Measurements from ENCODE around the gene CFAP126. TPM values are rescaled to one million over a fixed set of nuclear protein-coding genes. Genes with fewer than 3 reads are reported as not detected.
A peak's percentile ranks its signal among the peaks of the same experiment; 100 is the strongest.
"Not testable (repeated sequence)": the region's sequence is repeated elsewhere in the genome, so short reads cannot be mapped to it uniquely, and the experiment has no call there.

The CFAP126 gene
- 10 to 100 TPM; 13.6 to 17.6 (median 15.8) TPM for polyA plus RNA-seq (ENCODE audit: insufficient read length in 3 of 3)

GRCh38 chr1:161367684-161368400, at the start of gene CFAP126:
CFAP126 (minus strand) TSS chr1:161367876; CDS start chr1:161367868, 8 bp downstream.
- DNase-seq (ENCODE audit: low read depth in 3 of 3, low spot score in 2 of 3) = peak in 1 of 3 donors; percentile 44

DNA sequence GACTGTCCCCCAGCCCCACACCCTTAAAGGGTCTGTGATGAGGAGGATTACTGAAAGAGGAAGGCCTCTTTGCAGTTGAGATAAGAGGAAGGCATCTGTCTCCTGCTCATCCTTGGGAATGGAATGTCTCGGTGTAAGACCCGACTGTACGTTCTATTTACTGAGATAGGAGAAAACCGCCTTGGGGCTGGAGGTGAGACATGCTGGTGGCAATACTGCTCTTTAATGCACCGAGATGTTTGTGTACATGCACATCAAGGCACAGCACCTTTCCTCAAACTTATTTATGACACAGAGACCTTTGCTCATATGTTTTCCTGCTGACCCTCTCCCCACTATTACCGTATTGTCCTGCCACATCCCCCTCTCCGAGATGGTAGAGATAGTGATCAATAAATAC, 45.4 kb upstream of the CFAP126 start:
- not testable (repeated sequence) for DNase-seq (ENCODE audit: low read depth in 3 of 3, low spot score in 2 of 3)

- DNase-seq (ENCODE audit: low read depth in 3 of 3, low spot score in 2 of 3) = not testable (repeated sequence)
Measured at GRCh38 chr1:161410636-161410970, 42.9 kb upstream of the CFAP126 start.

DNA sequence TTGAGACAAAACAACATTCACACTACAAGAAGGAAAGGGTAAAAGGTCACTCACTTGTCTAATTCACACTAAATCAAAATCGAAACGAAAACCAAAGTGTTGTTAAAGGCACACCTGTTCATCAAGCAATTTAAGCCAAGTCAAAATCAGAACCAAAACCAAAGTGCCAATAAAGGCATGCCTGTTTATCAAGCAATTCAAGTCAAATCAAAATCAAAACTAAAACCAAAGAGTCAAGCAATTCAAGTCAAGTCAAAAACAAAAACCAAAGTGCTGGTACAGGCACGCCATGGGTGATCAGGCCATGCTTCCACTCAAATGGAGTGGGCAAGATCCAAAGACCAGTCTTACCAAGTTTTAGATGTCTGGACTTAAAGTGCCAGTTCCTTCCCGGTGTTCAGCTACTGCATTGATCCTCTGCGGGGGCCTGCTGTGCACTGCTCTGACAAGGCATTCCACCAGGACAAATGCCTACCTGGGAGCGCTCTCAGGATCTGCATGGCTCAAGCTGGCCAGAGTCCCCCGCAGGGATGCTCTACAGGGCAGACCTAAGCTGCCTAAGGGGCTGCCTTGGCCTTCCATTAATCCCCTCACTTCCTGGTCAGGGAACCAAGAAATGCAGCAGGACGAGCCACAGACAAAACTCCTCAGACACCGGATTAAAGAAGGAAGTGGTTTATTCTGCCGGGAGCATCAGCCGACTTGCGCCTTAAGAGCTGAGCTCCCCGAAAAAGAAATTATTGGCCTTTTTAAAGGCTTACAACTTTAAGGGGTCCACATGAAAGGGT, 42.4 kb upstream of the CFAP126 start:
- DNase-seq (ENCODE audit: low read depth in 3 of 3, low spot score in 2 of 3) = not testable (repeated sequence)

- no peak for DNase-seq (ENCODE audit: low read depth in 3 of 3, low spot score in 2 of 3)
Measured at GRCh38 chr1:161408429-161409052, 40.9 kb upstream of the CFAP126 start.

DNA sequence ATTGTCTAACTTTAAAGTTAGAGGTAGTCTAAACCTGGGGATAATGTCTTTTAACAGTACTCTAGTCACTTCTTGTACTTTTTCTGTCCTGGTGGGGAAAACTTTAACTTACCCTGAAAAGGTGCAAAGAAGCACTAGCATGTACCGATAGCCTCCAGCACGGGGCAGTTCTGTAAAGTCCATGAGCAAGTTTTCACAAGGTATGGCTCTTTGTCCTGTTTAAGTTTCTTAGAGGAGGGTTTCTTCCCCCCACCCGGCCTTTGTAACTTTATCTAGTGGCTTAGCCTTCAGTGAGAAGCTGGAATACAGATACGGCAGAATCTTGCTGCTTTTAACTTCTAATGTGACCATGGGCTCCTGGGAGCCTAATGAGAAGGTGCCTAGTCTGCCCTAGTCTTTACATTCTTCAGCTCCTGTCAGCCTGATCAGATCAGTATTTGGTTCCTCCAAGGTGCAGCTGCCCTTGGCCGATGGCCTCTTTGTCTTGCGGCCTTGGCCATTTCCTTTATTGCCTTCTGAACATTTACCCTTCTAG, 39.8 kb upstream of the CFAP126 start:
- DNase-seq (ENCODE audit: low read depth in 3 of 3, low spot score in 2 of 3) = no peak

GRCh38 chr1:161406551-161406950, 38.9 kb upstream of the CFAP126 start:
- not testable (repeated sequence) for DNase-seq (ENCODE audit: low read depth in 3 of 3, low spot score in 2 of 3)

- no peak for DNase-seq (ENCODE audit: low read depth in 3 of 3, low spot score in 2 of 3)
Measured at GRCh38 chr1:161404051-161404597, 36.4 kb upstream of the CFAP126 start.

- no peak for DNase-seq (ENCODE audit: low read depth in 3 of 3, low spot score in 2 of 3)
Measured at GRCh38 chr1:161402446-161402845, 34.8 kb upstream of the CFAP126 start.

- peak; percentile 81 to 86 (median 86) for DNase-seq (ENCODE audit: low read depth in 3 of 3, low spot score in 2 of 3)
Measured at GRCh38 chr1:161399257-161399998, 31.8 kb upstream of the CFAP126 start.

DNA sequence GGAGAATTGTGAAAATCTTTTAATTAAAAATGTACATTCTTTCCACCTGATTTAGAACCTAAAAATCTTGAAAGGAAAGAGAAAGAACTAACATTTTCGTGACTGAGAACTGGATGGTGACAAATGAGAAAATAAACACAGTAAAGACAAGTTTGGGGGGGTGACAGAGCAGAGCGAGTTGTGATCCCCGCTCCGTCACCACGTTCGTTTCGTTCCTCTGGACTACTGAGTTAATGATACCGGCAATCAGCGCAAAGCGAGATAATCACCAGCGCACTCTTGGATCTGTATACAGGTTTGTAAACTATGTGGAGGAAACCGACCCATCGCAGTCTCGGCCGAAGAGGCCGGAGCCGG, 31.2 kb upstream of the CFAP126 start:
- DNase-seq (ENCODE audit: low read depth in 3 of 3, low spot score in 2 of 3) = no peak

- DNase-seq (ENCODE audit: low read depth in 3 of 3, low spot score in 2 of 3) = not testable (repeated sequence)
Measured at GRCh38 chr1:161397038-161397437, 29.4 kb upstream of the CFAP126 start.

GRCh38 chr1:161393151-161393550, 25.5 kb upstream of the CFAP126 start:
- DNase-seq (ENCODE audit: low read depth in 3 of 3, low spot score in 2 of 3) = no peak

GRCh38 chr1:161391611-161392010, 23.9 kb upstream of the CFAP126 start:
- no peak for DNase-seq (ENCODE audit: low read depth in 3 of 3, low spot score in 2 of 3)

DNA sequence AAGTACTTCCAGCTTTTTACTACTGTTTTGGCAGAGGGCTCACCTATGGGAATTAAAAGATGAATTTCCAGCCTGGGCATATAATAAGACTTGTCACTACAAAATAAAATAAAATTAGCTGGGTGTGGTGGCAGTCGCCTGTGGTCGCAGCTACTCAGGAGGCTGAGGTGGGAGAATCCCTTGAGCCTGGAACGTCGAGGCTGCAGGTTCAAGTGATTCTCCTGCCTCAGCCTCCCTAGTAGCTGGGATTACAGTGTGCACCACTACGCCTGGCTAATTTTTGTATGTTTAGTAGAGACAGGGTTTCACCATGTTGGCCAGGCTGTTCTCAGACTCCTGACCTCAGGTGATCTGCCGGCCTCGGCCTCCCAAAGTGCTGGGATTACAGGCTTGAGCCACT, 23.5 kb upstream of the CFAP126 start:
- not testable (repeated sequence) for DNase-seq (ENCODE audit: low read depth in 3 of 3, low spot score in 2 of 3)

DNA sequence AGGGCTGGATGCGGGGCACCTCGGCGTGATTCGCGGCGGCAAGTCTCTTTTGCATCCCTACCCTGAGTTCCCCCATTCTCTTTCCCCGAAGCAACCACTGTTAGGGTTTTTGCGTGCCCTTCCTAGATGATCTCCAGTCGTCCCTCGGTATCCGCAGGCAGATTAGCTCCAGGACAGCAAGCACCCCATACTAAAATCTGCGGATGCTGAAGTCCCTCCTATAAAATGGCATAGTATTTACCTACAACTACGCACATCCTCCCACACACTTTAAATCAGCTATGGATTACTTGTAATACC, 22.8 kb upstream of the CFAP126 start:
- DNase-seq (ENCODE audit: low read depth in 3 of 3, low spot score in 2 of 3) = no peak

GRCh38 chr1:161389691-161390558, 22.2 kb upstream of the CFAP126 start:
- DNase-seq (ENCODE audit: low read depth in 3 of 3, low spot score in 2 of 3) = peak; percentile 87 to 90 (median 88)

- DNase-seq (ENCODE audit: low read depth in 3 of 3, low spot score in 2 of 3) = not testable (repeated sequence)
Measured at GRCh38 chr1:161389158-161389557, 21.5 kb upstream of the CFAP126 start.

DNA sequence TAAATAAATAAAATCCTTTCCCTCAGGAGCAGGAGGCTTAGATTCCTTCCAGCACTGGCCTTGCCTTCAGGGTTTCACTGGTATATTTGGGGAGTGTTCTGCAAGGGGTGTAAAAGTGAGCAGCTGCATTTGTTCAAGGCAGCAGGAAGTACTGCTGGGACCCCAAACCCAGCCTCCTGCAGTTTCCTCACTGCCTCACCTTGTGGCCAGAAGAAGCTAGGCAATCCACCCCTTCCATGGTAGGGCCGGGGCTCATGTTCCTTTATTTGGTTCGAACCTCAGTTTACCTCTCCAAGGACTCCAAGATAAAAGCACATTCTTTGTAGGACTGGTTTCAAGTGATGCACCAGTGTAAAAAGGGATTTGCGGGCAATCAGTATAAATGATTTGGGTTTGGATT, 21.0 kb upstream of the CFAP126 start:
- no peak for DNase-seq (ENCODE audit: low read depth in 3 of 3, low spot score in 2 of 3)

All from right renal cortex interstitium (tissue), 3 donors.